Renal cortical epithelial cell (primary cell): ENCODE measurements around the gene CDH7. TPM values are rescaled to one million over a fixed set of nuclear protein-coding genes. Genes with fewer than 3 reads are reported as not detected.

Experiments used
- DNase-seq: peaks from one replicate; pipeline ENCODE4 v3.0.0-alpha.2; 2011; ENCODE audit warnings: low read depth
- total RNA-seq: library from RNA; depleted of rRNA; stranded (reverse); fragments of >200 nt; gene quantifications from 2 replicates; pipeline ENCODE4 v1.2.3, GENCODE V29; 2014

The CDH7 gene
- total RNA-seq, 1 donor from 2014 or later = not detected

DNA sequence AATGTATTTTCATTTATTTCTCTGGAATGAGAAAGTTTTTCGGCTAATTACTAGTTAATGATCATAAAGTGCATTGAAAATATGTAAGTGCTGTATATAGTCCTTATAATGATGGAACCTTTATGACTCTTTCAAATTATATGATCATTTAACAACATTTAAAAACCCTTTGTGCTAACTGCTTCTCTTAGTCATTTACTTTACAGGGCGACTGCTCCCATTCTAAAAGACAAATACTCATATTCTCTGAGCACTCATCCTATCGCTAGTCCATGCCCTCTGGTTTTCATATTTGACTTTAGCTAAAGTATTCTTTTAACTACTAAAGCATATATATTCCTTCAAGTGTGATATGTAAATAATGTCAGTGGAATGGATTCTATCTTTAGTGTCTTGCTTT lies 168.2 kb downstream of the CDH7 start:
- DNase-seq = no peak

- DNase-seq = no peak
Observed at GRCh38 chr18:65919663-65920062, 168.9 kb downstream of the CDH7 start.

DNA sequence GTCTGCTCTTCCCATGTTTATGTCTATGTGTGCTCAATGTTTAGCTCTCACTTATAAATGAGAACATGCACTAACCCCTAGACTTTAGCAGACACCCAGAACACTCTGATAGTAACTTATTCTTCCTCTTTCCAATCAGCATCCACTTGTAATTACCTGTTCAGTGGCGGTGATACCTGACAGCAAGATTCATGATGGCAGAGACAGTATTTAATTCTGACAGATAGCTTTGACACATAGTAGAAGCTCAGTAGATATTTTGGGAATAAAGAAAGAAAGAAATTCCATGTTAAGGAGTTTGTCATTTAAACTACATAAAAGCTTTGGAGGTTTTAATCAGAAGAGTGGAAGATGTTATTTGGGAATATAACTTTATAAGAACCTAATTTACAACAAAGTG lies 171.3 kb downstream of the CDH7 start:
- no peak for DNase-seq

- DNase-seq = no peak
Observed at GRCh38 chr18:65924904-65925303, 174.1 kb downstream of the CDH7 start.

GRCh38 chr18:65934874-65935273 lies 184.1 kb downstream of the CDH7 start:
- peak; percentile 1 for DNase-seq

DNA sequence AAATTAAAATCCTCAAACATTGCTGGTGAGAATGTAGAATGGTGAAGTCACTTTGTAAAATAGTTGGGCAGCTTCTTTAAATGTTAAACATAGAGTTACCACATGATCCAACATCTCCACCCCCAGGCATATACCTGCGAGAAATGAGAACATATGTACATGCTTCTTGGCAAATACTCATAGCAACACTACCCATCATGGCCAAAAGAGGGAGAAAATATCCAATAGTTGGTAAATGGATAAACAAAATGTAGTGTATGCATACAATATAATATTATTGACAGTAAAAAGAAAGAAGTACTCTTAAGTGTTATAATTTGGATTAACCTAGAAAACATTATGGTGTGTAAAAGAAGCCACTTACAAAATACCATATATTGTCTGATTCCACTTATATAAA lies 185.9 kb downstream of the CDH7 start:
- DNase-seq = no peak

DNA sequence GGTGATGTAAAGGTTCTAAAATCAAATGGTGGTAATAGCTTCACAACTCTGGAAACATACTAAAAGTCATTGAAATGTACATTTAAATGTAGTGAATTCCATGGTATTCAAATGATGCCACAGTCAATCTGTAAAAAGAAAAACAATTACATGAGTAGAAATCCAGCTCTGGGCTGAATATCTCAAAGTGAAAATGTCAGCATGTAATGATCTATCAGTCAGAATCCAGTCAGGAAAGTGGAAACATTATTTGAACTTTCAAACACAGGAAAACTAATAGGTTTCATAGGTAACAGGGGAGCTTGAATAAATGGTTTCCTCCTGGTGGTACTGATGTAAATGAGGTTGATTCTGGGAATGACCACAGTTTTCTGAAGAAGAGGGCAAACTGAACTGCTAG lies 186.4 kb downstream of the CDH7 start:
- DNase-seq = no peak

DNA sequence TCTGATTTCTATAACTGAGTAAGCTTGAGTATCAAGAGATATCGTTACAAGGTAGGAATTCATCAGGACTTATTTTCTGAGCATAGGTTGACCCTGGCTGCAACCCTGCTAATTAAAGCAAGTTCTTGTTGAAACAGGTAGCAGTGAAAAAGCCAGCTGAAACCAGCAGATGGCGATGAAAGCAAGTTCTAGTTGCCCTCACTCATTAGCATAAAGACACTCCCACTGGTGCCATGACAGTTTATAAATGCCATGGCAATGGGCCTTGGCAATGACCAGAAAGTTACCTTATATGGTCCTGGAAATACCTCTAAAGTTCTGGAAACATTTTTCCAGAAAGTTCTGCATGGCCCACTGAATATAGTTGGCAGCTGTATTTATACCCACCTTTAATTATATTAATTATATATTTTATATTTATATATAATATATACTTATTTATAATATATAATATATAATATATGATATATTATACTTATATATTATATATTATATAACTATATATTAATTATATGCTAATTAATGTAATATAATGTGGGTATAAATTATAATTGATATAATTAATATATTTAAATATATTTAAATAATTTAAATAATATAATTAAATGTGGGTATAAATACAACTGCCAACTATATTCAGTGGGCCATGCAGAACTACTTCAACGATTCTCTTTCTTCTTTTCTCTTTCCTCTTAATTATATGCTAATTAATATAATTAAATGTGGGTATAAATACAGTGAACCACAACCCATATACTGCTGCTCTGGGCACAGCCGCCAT lies 188.0 kb downstream of the CDH7 start:
- peak; percentile 31 for DNase-seq
